ENCODE data around the gene ZNF445.
"Not testable (repeated sequence)": the region's sequence is repeated elsewhere in the genome, so short reads cannot be mapped to it uniquely, and the experiment has no call there.

The ZNF445 gene

DNA sequence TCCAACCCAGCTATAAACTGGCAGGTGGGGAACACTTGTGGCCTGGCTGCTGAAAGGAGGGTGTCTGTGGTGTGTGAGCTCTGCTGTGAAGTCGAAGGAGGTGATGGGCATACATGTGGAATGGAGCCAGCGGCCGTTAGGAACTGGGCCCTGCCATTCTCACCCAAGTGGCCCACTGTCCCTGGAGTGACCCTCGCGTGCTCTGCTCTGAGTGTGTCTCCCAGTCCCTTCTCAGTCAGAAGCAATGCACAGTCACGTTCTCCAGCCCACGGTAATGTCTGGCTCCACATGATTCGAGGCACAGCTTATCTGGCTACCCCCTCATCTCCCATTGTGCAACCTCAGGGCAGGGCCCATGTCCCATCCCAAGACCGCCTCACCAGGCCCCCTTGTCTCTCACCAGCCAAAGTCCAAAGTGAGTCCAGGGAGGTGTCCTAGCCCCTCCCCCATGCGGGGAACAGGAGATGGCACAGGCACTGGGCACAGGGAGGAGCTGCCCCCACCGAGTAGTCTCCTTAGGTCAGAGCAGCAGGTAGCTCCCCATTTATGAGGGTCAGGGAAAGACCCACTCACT lies 62.9 kb downstream of the ZNF445 start:
- Histone ChIP-seq H3K4me1 (ENCODE audit: control insufficient read depth, insufficient read depth, low read length) (no peaks in the 10 kb centered on the region), H3K27me3 (ENCODE audit: control insufficient read depth, insufficient read depth, low read length) (no peaks in the 10 kb centered on the region), H3K9me3 (ENCODE audit: control insufficient read depth, insufficient read depth, low read length) (no peaks in the 10 kb centered on the region), H3K36me3 (ENCODE audit: control insufficient read depth, insufficient read depth, low read length) (no peaks in the 10 kb centered on the region), H3K4me3 (ENCODE audit: low read depth, low read length) (no peak overlapping the region), H3K9ac (ENCODE audit: low read depth, low read length) (no peak overlapping the region)

DNA sequence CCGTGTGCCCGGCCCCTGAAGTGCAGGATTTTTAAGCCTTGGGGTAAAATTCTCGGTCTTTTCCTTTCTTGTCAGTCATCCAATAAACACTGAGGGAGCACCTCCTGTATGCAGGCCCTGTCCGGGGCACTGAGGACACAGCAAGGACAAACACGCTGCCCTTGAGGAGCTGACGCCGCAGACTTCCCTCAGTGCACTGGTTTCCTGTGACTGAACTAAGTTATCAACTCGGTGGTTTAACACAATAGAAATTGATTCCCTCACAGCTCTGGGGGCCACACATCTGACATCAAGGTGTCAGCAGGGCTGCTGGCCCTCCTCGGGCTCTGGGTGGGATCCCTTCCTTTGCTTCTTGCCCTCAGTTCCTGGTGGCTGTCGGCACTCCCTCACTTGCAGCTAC lies 65.1 kb downstream of the ZNF445 start:
- no peaks in the 10 kb centered on the region for H3K36me3 ChIP-seq (ENCODE audit: control insufficient read depth, insufficient read depth, low read length)
- H3K9me3 ChIP-seq (ENCODE audit: control insufficient read depth, insufficient read depth, low read length), result no peaks in the 10 kb centered on the region
- no peaks in the 10 kb centered on the region for H3K27me3 ChIP-seq (ENCODE audit: control insufficient read depth, insufficient read depth, low read length)
- no peak overlapping the region for H3K4me3 ChIP-seq (ENCODE audit: low read depth, low read length)
- H3K9ac ChIP-seq (ENCODE audit: low read depth, low read length), result no peak overlapping the region
- no peaks in the 10 kb centered on the region for H3K4me1 ChIP-seq (ENCODE audit: control insufficient read depth, insufficient read depth, low read length)

GRCh38 chr3:44411031-44411645 lies 66.3 kb downstream of the ZNF445 start:
- Histone ChIP-seq H3K9ac (ENCODE audit: low read depth, low read length) (no peak overlapping the region), H3K36me3 (ENCODE audit: control insufficient read depth, insufficient read depth, low read length) (no peaks in the 10 kb centered on the region), H3K27me3 (ENCODE audit: control insufficient read depth, insufficient read depth, low read length) (no peaks in the 10 kb centered on the region), H3K4me3 (ENCODE audit: low read depth, low read length) (no peak overlapping the region), H3K9me3 (ENCODE audit: control insufficient read depth, insufficient read depth, low read length) (no peaks in the 10 kb centered on the region), H3K4me1 (ENCODE audit: control insufficient read depth, insufficient read depth, low read length) (no peaks in the 10 kb centered on the region)

GRCh38 chr3:44409640-44410410 lies 67.6 kb downstream of the ZNF445 start:
- no peaks in the 10 kb centered on the region for H3K4me1 ChIP-seq (ENCODE audit: control insufficient read depth, insufficient read depth, low read length)
- no peaks in the 10 kb centered on the region for H3K27me3 ChIP-seq (ENCODE audit: control insufficient read depth, insufficient read depth, low read length)
- H3K36me3 ChIP-seq (ENCODE audit: control insufficient read depth, insufficient read depth, low read length), result no peaks in the 10 kb centered on the region
- no peak overlapping the region for H3K9ac ChIP-seq (ENCODE audit: low read depth, low read length)
- H3K4me3 ChIP-seq (ENCODE audit: low read depth, low read length), result no peak overlapping the region
- H3K9me3 ChIP-seq (ENCODE audit: control insufficient read depth, insufficient read depth, low read length), result no peaks in the 10 kb centered on the region

DNA sequence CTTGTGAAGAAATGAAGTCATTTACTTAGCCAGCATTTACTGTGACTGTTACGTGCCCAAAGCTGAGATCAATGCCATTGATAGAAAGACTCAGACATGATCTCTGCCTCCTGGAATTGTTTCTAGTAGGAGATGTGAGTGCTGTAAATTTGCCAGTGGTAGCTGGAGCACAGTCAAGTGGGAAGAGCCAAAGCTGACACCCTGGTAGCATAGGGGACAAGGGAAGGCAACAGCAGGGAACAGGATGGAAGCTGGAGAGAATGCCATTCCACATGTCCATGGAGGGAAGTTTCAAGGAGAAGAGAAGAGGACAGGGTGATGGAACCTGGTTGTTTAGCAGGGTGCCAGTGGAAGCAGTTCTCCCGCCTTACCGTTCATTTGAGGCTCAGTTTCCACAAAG lies 74.9 kb downstream of the ZNF445 start:
- H3K4me1 ChIP-seq (ENCODE audit: control insufficient read depth, insufficient read depth, low read length), result no peaks in the 10 kb centered on the region
- no peaks in the 10 kb centered on the region for H3K36me3 ChIP-seq (ENCODE audit: control insufficient read depth, insufficient read depth, low read length)
- no peak overlapping the region for H3K4me3 ChIP-seq (ENCODE audit: low read depth, low read length)
- no peaks in the 10 kb centered on the region for H3K9me3 ChIP-seq (ENCODE audit: control insufficient read depth, insufficient read depth, low read length)
- no peaks in the 10 kb centered on the region for H3K27me3 ChIP-seq (ENCODE audit: control insufficient read depth, insufficient read depth, low read length)
- H3K9ac ChIP-seq (ENCODE audit: low read depth, low read length), result no peak overlapping the region

- H3K9ac ChIP-seq (ENCODE audit: low read depth, low read length), result no peak overlapping the region
- H3K9me3 ChIP-seq (ENCODE audit: control insufficient read depth, insufficient read depth, low read length), result no peaks in the 10 kb centered on the region
- no peaks in the 10 kb centered on the region for H3K4me1 ChIP-seq (ENCODE audit: control insufficient read depth, insufficient read depth, low read length)
- H3K36me3 ChIP-seq (ENCODE audit: control insufficient read depth, insufficient read depth, low read length), result no peaks in the 10 kb centered on the region
- H3K4me3 ChIP-seq (ENCODE audit: low read depth, low read length), result no peak overlapping the region
- no peaks in the 10 kb centered on the region for H3K27me3 ChIP-seq (ENCODE audit: control insufficient read depth, insufficient read depth, low read length)
Observed at GRCh38 chr3:44400771-44401170, 76.7 kb downstream of the ZNF445 start.

GRCh38 chr3:44398853-44399252 lies 78.6 kb downstream of the ZNF445 start:
- Histone ChIP-seq H3K36me3 (ENCODE audit: control insufficient read depth, insufficient read depth, low read length) (no peaks in the 10 kb centered on the region), H3K9me3 (ENCODE audit: control insufficient read depth, insufficient read depth, low read length) (no peaks in the 10 kb centered on the region), H3K27me3 (ENCODE audit: control insufficient read depth, insufficient read depth, low read length) (no peaks in the 10 kb centered on the region), H3K4me1 (ENCODE audit: control insufficient read depth, insufficient read depth, low read length) (no peaks in the 10 kb centered on the region), H3K4me3 (ENCODE audit: low read depth, low read length) (no peak overlapping the region), H3K9ac (ENCODE audit: low read depth, low read length) (no peak overlapping the region)

DNA sequence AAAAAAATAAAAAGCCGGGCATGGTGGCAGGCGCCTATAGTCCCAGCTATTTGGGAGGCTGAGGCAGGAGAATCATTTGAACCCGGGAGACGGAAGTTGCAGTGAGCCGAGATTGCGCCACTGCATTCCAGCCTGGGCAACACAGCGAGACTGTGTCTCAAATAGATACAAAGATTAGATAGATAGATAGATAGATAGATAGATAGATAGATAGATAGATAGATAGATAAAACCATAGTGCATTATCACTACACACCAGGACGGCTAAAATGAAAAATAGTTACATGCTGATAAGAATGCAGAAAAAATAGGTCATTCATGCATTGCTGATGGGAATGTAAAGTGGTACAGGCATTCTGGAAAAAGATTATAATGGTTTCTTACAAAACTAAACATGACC lies 79.2 kb downstream of the ZNF445 start:
- H3K4me3 ChIP-seq (ENCODE audit: low read depth, low read length); H3K27me3 ChIP-seq (ENCODE audit: control insufficient read depth, insufficient read depth, low read length); H3K36me3 ChIP-seq (ENCODE audit: control insufficient read depth, insufficient read depth, low read length); H3K9me3 ChIP-seq (ENCODE audit: control insufficient read depth, insufficient read depth, low read length); H3K9ac ChIP-seq (ENCODE audit: low read depth, low read length); H3K4me1 ChIP-seq (ENCODE audit: control insufficient read depth, insufficient read depth, low read length): not testable (repeated sequence)

DNA sequence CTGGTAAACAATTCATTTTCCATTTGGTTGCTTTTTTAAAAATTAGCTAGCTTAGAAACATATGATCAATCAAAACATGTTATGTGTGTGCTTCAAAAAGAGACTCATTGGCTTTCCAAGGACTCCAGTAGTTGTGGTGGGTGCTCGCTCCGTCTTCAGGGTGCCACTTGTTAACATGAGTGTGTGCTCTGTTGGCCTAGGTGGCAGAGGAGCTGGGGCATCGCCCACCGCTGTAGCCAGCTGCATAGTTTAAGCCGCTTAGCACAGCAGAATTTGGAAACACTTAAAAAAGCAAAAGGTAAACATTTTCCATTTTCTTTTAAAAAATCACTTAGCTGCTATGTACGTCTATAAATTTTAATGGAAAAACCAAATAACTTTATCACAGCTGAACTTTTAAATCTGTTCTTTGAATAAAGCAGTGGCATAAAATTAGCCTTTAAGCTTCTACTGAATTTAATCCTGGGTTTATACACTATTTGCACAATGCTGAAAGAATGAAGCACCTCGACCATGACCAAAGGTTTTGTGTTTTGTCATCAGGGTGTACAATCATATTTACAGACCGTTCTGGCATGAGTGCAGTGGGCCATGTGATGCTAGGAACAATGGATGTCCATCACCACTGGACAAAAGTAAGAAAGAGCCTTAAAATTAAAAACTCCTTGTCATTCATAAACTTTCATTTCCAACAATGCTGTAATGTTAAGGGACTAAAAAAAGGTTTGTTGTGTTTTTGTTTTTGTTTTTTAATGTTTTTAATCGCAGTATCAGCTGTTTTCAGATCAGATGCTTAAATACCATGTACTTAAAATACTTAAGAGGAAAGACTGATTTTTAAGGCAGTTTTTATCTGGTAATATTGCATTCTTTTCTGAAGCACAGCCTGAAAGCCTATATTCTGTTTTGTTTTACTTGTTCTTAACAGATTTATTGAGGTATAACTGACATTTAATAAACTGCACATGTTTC lies 81.0 kb downstream of the ZNF445 start:
- Histone ChIP-seq H3K9me3 (ENCODE audit: control insufficient read depth, insufficient read depth, low read length) (no peaks in the 10 kb centered on the region), H3K36me3 (ENCODE audit: control insufficient read depth, insufficient read depth, low read length) (no peaks in the 10 kb centered on the region), H3K4me1 (ENCODE audit: control insufficient read depth, insufficient read depth, low read length) (no peaks in the 10 kb centered on the region), H3K4me3 (ENCODE audit: low read depth, low read length) (no peak overlapping the region), H3K9ac (ENCODE audit: low read depth, low read length) (no peak overlapping the region), H3K27me3 (ENCODE audit: control insufficient read depth, insufficient read depth, low read length) (no peaks in the 10 kb centered on the region)

- Histone ChIP-seq H3K9me3 (ENCODE audit: control insufficient read depth, insufficient read depth, low read length) (no peaks in the 10 kb centered on the region), H3K4me3 (ENCODE audit: low read depth, low read length) (no peak overlapping the region), H3K4me1 (ENCODE audit: control insufficient read depth, insufficient read depth, low read length) (no peaks in the 10 kb centered on the region), H3K27me3 (ENCODE audit: control insufficient read depth, insufficient read depth, low read length) (no peaks in the 10 kb centered on the region), H3K9ac (ENCODE audit: low read depth, low read length) (no peak overlapping the region), H3K36me3 (ENCODE audit: control insufficient read depth, insufficient read depth, low read length) (no peaks in the 10 kb centered on the region)
Observed at GRCh38 chr3:44395714-44396113, 81.8 kb downstream of the ZNF445 start.

DNA sequence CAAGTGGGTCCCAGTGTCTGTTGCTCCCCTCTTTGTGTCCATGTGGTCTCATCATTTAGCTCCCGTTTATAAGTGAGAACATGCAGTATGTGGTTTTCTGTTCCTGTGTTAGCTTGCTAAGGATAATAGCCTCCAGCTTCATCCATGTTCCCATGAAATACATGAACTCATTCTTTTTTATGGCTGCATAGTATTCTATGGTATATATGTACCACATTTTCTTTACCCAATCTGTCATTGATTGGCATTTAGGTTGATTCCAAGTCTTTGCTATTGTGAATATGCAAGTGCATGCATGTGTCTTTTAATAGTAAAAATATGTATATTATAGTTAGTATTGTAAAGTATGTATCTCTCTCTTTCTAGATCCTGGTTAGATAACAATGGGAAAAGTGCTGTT lies 85.0 kb downstream of the ZNF445 start:
- H3K9ac ChIP-seq (ENCODE audit: low read depth, low read length), result no peak overlapping the region
- no peaks in the 10 kb centered on the region for H3K36me3 ChIP-seq (ENCODE audit: control insufficient read depth, insufficient read depth, low read length)
- H3K27me3 ChIP-seq (ENCODE audit: control insufficient read depth, insufficient read depth, low read length), result no peaks in the 10 kb centered on the region
- H3K4me1 ChIP-seq (ENCODE audit: control insufficient read depth, insufficient read depth, low read length), result no peaks in the 10 kb centered on the region
- H3K4me3 ChIP-seq (ENCODE audit: low read depth, low read length), result no peak overlapping the region
- peaks cover under 1% of the 10 kb centered on the region for H3K9me3 ChIP-seq (ENCODE audit: control insufficient read depth, insufficient read depth, low read length)
